GM10266 (cell line): ENCODE measurements around the gene TIE1.

Source experiments
- DNase-seq: peaks from one replicate; pipeline ENCODE4 v3.0.0; 2012; ENCODE audit errors: extremely low spot score
- CTCF ChIP-seq: IDR thresholded peaks from 2 replicates; pipeline ENCODE4 v1.5.1; 2012; ENCODE audit warnings: mild to moderate bottlenecking, low read depth; ENCODE audit not compliant: control insufficient read depth, insufficient read depth; ENCODE audit errors: missing control alignments

The TIE1 gene

GRCh38 chr1:43306688-43307457, 6.1 kb downstream of the TIE1 start:
- no peak for DNase-seq
- no peak for TF ChIP-seq CTCF

GRCh38 chr1:43307458-43308158, 6.8 kb downstream of the TIE1 start:
- DNase-seq: no peak

GRCh38 chr1:43308635-43309404, 8.0 kb downstream of the TIE1 start:
- no peak for TF ChIP-seq CTCF
- DNase-seq: no peak

More at GRCh38 chr1:43307458-43308158, 6.8 kb downstream of the TIE1 start:
- no peak for TF ChIP-seq CTCF

- no peak for DNase-seq
- no peak for TF ChIP-seq CTCF
These were observed 8.7 kb downstream of the TIE1 start for GRCh38 chr1:43309405-43310025.

- no peak for DNase-seq
- no peak for TF ChIP-seq CTCF
These were observed 10.7 kb downstream of the TIE1 start for GRCh38 chr1:43311521-43311920.

GRCh38 chr1:43312212-43312623, 11.4 kb downstream of the TIE1 start:
- no peak for TF ChIP-seq CTCF
- no peak for DNase-seq
